Measurements from ENCODE around the gene OR9G4. TPM values are rescaled to one million over a fixed set of nuclear protein-coding genes. Genes with fewer than 3 reads are reported as not detected.

OR9G4 gene
- total RNA-seq, result under 0.01 TPM in 1 of 2 replicates, not detected in the other

GRCh38 chr11:56748597-56748996 lies at the start of gene OR9G4:
Gene OR9G4, minus strand, starts transcription at chr11:56748697. Its CDS starts 4,931 bp downstream, at chr11:56743766.

GRCh38 chr11:56698795-56699194 lies 49.7 kb downstream of the OR9G4 start, which contains the start of gene OR9G1:
Gene OR9G1, plus strand, starts transcription at chr11:56699095. Its CDS starts 1,293 bp downstream, at chr11:56700388.

Other genes with a start within 250 kb of the OR9G4 start
- not detected in 2 replicates for gene OR5M11, start 205.4 kb downstream of the OR9G4 start, total RNA-seq
- gene OR5M10, start 171.0 kb downstream of the OR9G4 start, total RNA-seq, result not detected in 2 replicates
- gene OR5M1, start 133.8 kb downstream of the OR9G4 start, total RNA-seq, result not detected in 2 replicates
- not detected in 2 replicates for gene OR5AP2, start 106.3 kb downstream of the OR9G4 start, total RNA-seq
- gene OR5AR1, start 85.0 kb downstream of the OR9G4 start, total RNA-seq, result not detected in 2 replicates
- gene OR9G1, start 49.6 kb downstream of the OR9G4 start, total RNA-seq, result under 0.01 TPM in 1 of 2 replicates, not detected in the other
- not detected in 2 replicates for gene OR5AK2, start 240.2 kb upstream of the OR9G4 start, total RNA-seq

Measured in tracheal epithelial cell (primary cell).